CD4-positive, CD25-positive, alpha-beta regulatory T cell (primary cell): ENCODE data around the gene TFAP2E. TPM values are rescaled to one million over a fixed set of nuclear protein-coding genes. Genes with fewer than 3 reads are reported as not detected.
A peak's percentile ranks its signal among the peaks of the same experiment; 100 is the strongest.

ENCODE experiments used
- ATAC-seq, 2 donors: fragments of 150-1000 bp; cut with Tn5 transposase; one replicate each; pipeline ENCODE4 v1.10.0; 2021; ENCODE audit warnings: low read depth in 2 of 2, moderate number of reproducible peaks in 2 of 2, moderate library complexity in 1 of 2
- DNase-seq, 3 donors: peaks; one replicate each; pipeline versions ENCODE4 v3.0.0 to v3.0.0-alpha.2; 2012 to 2022; ENCODE audit warnings: mixed read lengths in 1 of 3
- H3K27ac ChIP-seq: one replicate; pipeline ENCODE4 v1.7.0; 2013; ENCODE audit warnings: mild to moderate bottlenecking, low read length; ENCODE audit not compliant: insufficient read depth, poor library complexity, severe bottlenecking
- H3K27me3 ChIP-seq: one replicate; pipeline ENCODE4 v1.7.0; 2013; ENCODE audit warnings: low read length; ENCODE audit not compliant: control insufficient read depth, insufficient read depth
- H3K36me3 ChIP-seq: one replicate; pipeline ENCODE4 v1.7.0; 2013; ENCODE audit warnings: mild to moderate bottlenecking, low read length, moderate library complexity; ENCODE audit not compliant: control insufficient read depth, insufficient read depth
- H3K4me1 ChIP-seq: 2 replicates; pipeline ENCODE4 v1.7.0; 2013; ENCODE audit warnings: mild to moderate bottlenecking, low read length; ENCODE audit not compliant: insufficient read depth, control insufficient read depth, poor library complexity, severe bottlenecking
- H3K4me3 ChIP-seq: one replicate; pipeline ENCODE4 v1.7.0; 2013; ENCODE audit warnings: low read depth, mild to moderate bottlenecking, low read length, moderate library complexity
- H3K9me3 ChIP-seq, 2 experiments: 1 replicate in 1 of 2; 2 replicates in 1 of 2; pipeline ENCODE4 v1.7.0; 2013; ENCODE audit warnings: low read length in 2 of 2, mild to moderate bottlenecking in 1 of 2, moderate library complexity in 1 of 2; ENCODE audit not compliant: control insufficient read depth in 2 of 2
- H3K27ac Mint-ChIP-seq, 3 donors: one replicate each; pipeline ENCODE4 v1.8.0; 2020 to 2022; ENCODE audit warnings: mild to moderate bottlenecking in 3 of 3, mixed read lengths in 3 of 3, moderate library complexity in 2 of 3
- H3K27me3 Mint-ChIP-seq: one replicate; pipeline ENCODE4 v1.8.0; 2022; ENCODE audit warnings: mild to moderate bottlenecking, mixed read lengths
- H3K36me3 Mint-ChIP-seq: one replicate; pipeline ENCODE4 v1.8.0; 2020; ENCODE audit warnings: mixed read lengths
- H3K4me1 Mint-ChIP-seq, 4 donors: one replicate each; pipeline ENCODE4 v1.8.0; 2020 to 2022; ENCODE audit warnings: mixed read lengths in 4 of 4, mild to moderate bottlenecking in 1 of 4
- H3K4me3 Mint-ChIP-seq, 4 donors: one replicate each; pipeline ENCODE4 v1.8.0; 2020 to 2022; ENCODE audit warnings: mild to moderate bottlenecking in 4 of 4, mixed read lengths in 4 of 4, moderate library complexity in 3 of 4
- H3K9me3 Mint-ChIP-seq, 7 donors: one replicate each; pipeline ENCODE4 v1.8.0; 2020 to 2022; ENCODE audit warnings: mixed read lengths in 7 of 7, mild to moderate bottlenecking in 3 of 7, moderate library complexity in 2 of 7
- polyA plus RNA-seq, 4 donors: library from polyadenylated mRNA; unstranded; fragments of 300-500 nt; fragmentation: Illumina TruSeq; gene quantifications; one replicate each; pipeline ENCODE4 v1.2.3, GENCODE V29; 2021
- total RNA-seq: library from RNA; stranded (reverse); gene quantifications from one replicate; pipeline ENCODE4 v1.2.3, GENCODE V29; 2022

Gene TFAP2E
- total and polyA plus RNA-seq, 5 donors from 2014 or later, result 0.17 to 5.1 (median 0.46) TPM; not detected in 1

GRCh38 chr1:35563166-35563565, 9.9 kb upstream of the TFAP2E start:
- no peak overlapping the region for H3K4me3 ChIP-seq
- peaks cover 15% of the 10 kb centered on the region for H3K36me3 Mint-ChIP-seq
- DNase-seq (no peak), ATAC-seq (no peak)
- H3K36me3 ChIP-seq, result peaks cover 3% of the 10 kb centered on the region
- H3K27ac Mint-ChIP-seq, result peak overlapping the region in 2 of 3 donors; percentile 32 to 73
- no peaks in the 10 kb centered on the region for H3K9me3 ChIP-seq
- no peaks in the 10 kb centered on the region for H3K27me3 Mint-ChIP-seq
- H3K4me1 Mint-ChIP-seq, result peaks cover 0 to 38% (median 20%) of the 10 kb centered on the region in 4 donors
- no peak overlapping the region for H3K4me3 Mint-ChIP-seq
- H3K4me1 ChIP-seq, result peaks cover 11% of the 10 kb centered on the region
- peaks cover 0 to 1% (median 0%) of the 10 kb centered on the region in 7 donors for H3K9me3 Mint-ChIP-seq
- no peaks in the 10 kb centered on the region for H3K27me3 ChIP-seq
- no peak overlapping the region for H3K27ac ChIP-seq

- peaks cover 15% of the 10 kb centered on the region for H3K36me3 Mint-ChIP-seq
- Histone ChIP-seq H3K4me3 (no peak overlapping the region), H3K36me3 (peaks cover 3% of the 10 kb centered on the region), H3K27me3 (no peaks in the 10 kb centered on the region), H3K9me3 (no peaks in the 10 kb centered on the region), H3K27ac (no peak overlapping the region), H3K4me1 (peaks cover 2% of the 10 kb centered on the region)
- DNase-seq (peak; percentile 67 to 85 (median 73)), ATAC-seq (peak; percentile 60)
- H3K9me3 Mint-ChIP-seq, result peaks cover 0 to 1% (median 0%) of the 10 kb centered on the region in 7 donors
- peaks cover 0 to 38% (median 26%) of the 10 kb centered on the region in 4 donors for H3K4me1 Mint-ChIP-seq
- H3K4me3 Mint-ChIP-seq, result peak overlapping the region in 3 of 4 donors; percentile 9 to 56 (median 11)
- no peaks in the 10 kb centered on the region for H3K27me3 Mint-ChIP-seq
- H3K27ac Mint-ChIP-seq, result peak overlapping the region in 2 of 3 donors; percentile 33 to 72
Measured at GRCh38 chr1:35564037-35564883, 8.9 kb upstream of the TFAP2E start.

GRCh38 chr1:35564884-35565741, 8.0 kb upstream of the TFAP2E start:
- ATAC-seq (no peak), DNase-seq (no peak)
- Histone ChIP-seq H3K27me3 (no peaks in the 10 kb centered on the region), H3K4me1 (no peaks in the 10 kb centered on the region), H3K4me3 (no peak overlapping the region), H3K36me3 (peaks cover 3% of the 10 kb centered on the region), H3K27ac (no peak overlapping the region), H3K9me3 (no peaks in the 10 kb centered on the region)
- H3K9me3 Mint-ChIP-seq, result peaks cover 0 to 1% (median 0%) of the 10 kb centered on the region in 7 donors
- H3K36me3 Mint-ChIP-seq, result peaks cover 15% of the 10 kb centered on the region
- H3K4me1 Mint-ChIP-seq, result peaks cover 0 to 30% (median 20%) of the 10 kb centered on the region in 4 donors
- H3K27ac Mint-ChIP-seq, result peak overlapping the region in 2 of 3 donors; percentile 33 to 56
- peak overlapping the region in 1 of 4 donors; percentile 56 for H3K4me3 Mint-ChIP-seq
- H3K27me3 Mint-ChIP-seq, result no peaks in the 10 kb centered on the region

- Mint-ChIP-seq H3K4me3 (no peak overlapping the region), H3K4me1 (peaks cover 0 to 30% (median 21%) of the 10 kb centered on the region in 4 donors), H3K36me3 (peaks cover 15% of the 10 kb centered on the region), H3K9me3 (peaks cover 0 to 3% (median 0%) of the 10 kb centered on the region in 7 donors), H3K27me3 (no peaks in the 10 kb centered on the region), H3K27ac (no peak overlapping the region)
- Histone ChIP-seq H3K4me3 (no peak overlapping the region), H3K4me1 (no peaks in the 10 kb centered on the region), H3K27ac (no peak overlapping the region), H3K9me3 (no peaks in the 10 kb centered on the region), H3K27me3 (no peaks in the 10 kb centered on the region), H3K36me3 (peaks cover 3% of the 10 kb centered on the region)
- DNase-seq, result no peak
- no peak for ATAC-seq
Measured at GRCh38 chr1:35565742-35566133, 7.4 kb upstream of the TFAP2E start.

- peaks cover 0 to 3% (median 0%) of the 10 kb centered on the region in 7 donors for H3K9me3 Mint-ChIP-seq
- no peaks in the 10 kb centered on the region for H3K27me3 Mint-ChIP-seq
Measured at GRCh38 chr1:35567947-35568558, 5.1 kb upstream of the TFAP2E start.

GRCh38 chr1:35568975-35569395, 4.1 kb upstream of the TFAP2E start:
- DNase-seq, result peak; percentile 42 to 77 (median 61)
- no peaks in the 10 kb centered on the region for H3K27me3 Mint-ChIP-seq
- H3K36me3 Mint-ChIP-seq, result peaks cover 10% of the 10 kb centered on the region
- H3K36me3 ChIP-seq, result no peaks in the 10 kb centered on the region
- H3K4me3 ChIP-seq, result no peak overlapping the region
- H3K27me3 ChIP-seq, result no peaks in the 10 kb centered on the region
- no peak overlapping the region for H3K4me3 Mint-ChIP-seq
- no peaks in the 10 kb centered on the region for H3K9me3 ChIP-seq
- no peak overlapping the region for H3K27ac ChIP-seq
- H3K4me1 Mint-ChIP-seq, result peaks cover 0 to 26% (median 20%) of the 10 kb centered on the region in 4 donors
- H3K27ac Mint-ChIP-seq, result no peak overlapping the region
- peak; percentile 26 to 57 for ATAC-seq
- peaks cover 7% of the 10 kb centered on the region for H3K4me1 ChIP-seq
- peaks cover 0 to 3% (median 0%) of the 10 kb centered on the region in 7 donors for H3K9me3 Mint-ChIP-seq

More at GRCh38 chr1:35567947-35568558, 5.1 kb upstream of the TFAP2E start:
- H3K36me3 ChIP-seq, result peaks cover 2% of the 10 kb centered on the region
- Mint-ChIP-seq H3K36me3 (peaks cover 10% of the 10 kb centered on the region), H3K4me3 (no peak overlapping the region), H3K4me1 (peaks cover 0 to 28% (median 20%) of the 10 kb centered on the region in 4 donors), H3K27ac (no peak overlapping the region)
- DNase-seq (no peak), ATAC-seq (no peak)
- no peak overlapping the region for H3K4me3 ChIP-seq
- H3K4me1 ChIP-seq, result peaks cover 2% of the 10 kb centered on the region
- H3K9me3 ChIP-seq, result no peaks in the 10 kb centered on the region
- H3K27ac ChIP-seq, result no peak overlapping the region
- H3K27me3 ChIP-seq, result no peaks in the 10 kb centered on the region

GRCh38 chr1:35569936-35570335, 3.2 kb upstream of the TFAP2E start:
- Histone ChIP-seq H3K27ac (no peak overlapping the region), H3K4me1 (peaks cover 7% of the 10 kb centered on the region), H3K9me3 (no peaks in the 10 kb centered on the region), H3K27me3 (no peaks in the 10 kb centered on the region), H3K36me3 (no peaks in the 10 kb centered on the region), H3K4me3 (no peak overlapping the region)
- Mint-ChIP-seq H3K36me3 (peaks cover 3% of the 10 kb centered on the region), H3K4me3 (no peak overlapping the region), H3K27ac (no peak overlapping the region), H3K27me3 (no peaks in the 10 kb centered on the region), H3K9me3 (peaks cover 0 to 3% (median 0%) of the 10 kb centered on the region in 7 donors), H3K4me1 (peaks cover 0 to 19% (median 14%) of the 10 kb centered on the region in 4 donors)
- ATAC-seq (no peak), DNase-seq (no peak)
